ENCODE results near the gene LRP2.

LRP2 gene

DNA sequence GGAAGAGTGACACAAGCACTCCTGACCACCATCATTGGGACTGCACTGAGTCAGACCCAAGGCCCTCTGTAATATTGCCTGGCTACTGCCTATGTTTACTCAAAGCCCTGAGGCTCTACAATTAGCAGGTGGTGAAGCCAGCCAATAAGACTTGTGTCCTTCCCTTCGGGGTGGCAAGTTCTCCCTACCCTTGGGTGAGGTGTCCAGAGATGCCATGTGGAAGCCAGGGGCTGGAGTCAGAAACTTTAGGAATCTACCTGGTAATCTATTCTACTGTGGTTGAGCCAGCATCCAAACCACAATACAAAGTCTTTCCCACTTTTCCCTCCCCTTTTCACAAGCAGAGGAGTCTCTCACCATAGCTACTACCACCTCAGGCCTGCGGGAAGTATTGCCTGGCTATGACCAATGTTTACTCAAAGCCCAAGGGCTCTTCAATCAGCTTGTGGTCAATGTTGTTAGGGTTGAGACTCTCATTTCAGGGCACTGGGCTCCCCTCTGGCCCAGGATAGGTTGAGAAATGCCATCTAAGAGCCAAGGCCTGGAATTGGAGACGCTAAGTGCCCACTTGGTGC is 275.4 kb downstream of the LRP2 start:
- no peak for DNase-seq

GRCh38 chr2:169082995-169083394 is 279.3 kb downstream of the LRP2 start:
- DNase-seq, result no peak

GRCh38 chr2:169081551-169081950 is 280.8 kb downstream of the LRP2 start:
- no peak for DNase-seq

DNA sequence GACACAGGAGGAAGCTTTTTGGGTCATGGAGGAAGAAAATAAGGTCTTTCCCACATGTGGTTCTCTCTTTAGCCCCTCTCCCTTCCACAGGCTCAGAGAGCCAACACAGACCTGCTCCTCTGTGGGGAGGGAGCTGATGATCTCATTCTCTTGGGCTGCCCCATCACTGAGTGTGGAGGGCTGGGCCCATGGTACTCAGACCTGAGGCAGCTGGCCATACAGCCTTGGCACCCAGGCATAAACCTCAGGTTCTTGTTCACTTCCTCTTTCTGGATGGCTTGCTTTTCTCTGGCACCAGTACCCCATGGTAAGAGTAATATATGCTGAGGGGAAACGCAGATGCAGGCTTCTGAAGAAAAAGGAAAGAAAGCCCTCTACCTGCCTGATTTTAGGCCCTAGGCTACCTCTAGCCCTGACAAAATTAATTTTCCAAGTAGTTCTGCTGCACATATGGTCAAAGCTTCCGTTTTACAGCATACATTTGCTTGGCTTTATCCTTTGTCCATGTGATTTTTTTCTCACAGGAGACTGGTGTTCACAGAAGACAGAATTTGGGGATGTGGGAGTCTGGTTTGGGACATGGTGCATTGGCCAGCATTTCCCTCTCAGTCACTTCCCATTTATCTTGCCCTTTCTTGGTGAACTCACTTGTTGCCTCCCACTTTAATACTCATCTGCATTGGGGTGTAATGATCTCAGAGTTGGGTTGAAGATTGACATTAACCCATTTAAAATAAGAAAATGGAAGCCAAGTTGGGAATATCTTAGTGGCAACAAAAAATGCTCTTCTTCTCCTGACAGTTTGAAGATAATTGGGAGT is 281.9 kb downstream of the LRP2 start:
- DNase-seq, result no peak

- no peak for DNase-seq
Observed at GRCh38 chr2:169077674-169078240, 284.6 kb downstream of the LRP2 start.
